ENCODE data around the gene WAS. TPM values are rescaled to one million over a fixed set of nuclear protein-coding genes. Genes with fewer than 3 reads are reported as not detected.

Gene WAS
- total and polyA plus RNA-seq, 2 of the 8 experiments (the other 6 are each of a cell fraction or from before 2014, with no cell fraction given): 0.63 to 0.65 TPM

DNA sequence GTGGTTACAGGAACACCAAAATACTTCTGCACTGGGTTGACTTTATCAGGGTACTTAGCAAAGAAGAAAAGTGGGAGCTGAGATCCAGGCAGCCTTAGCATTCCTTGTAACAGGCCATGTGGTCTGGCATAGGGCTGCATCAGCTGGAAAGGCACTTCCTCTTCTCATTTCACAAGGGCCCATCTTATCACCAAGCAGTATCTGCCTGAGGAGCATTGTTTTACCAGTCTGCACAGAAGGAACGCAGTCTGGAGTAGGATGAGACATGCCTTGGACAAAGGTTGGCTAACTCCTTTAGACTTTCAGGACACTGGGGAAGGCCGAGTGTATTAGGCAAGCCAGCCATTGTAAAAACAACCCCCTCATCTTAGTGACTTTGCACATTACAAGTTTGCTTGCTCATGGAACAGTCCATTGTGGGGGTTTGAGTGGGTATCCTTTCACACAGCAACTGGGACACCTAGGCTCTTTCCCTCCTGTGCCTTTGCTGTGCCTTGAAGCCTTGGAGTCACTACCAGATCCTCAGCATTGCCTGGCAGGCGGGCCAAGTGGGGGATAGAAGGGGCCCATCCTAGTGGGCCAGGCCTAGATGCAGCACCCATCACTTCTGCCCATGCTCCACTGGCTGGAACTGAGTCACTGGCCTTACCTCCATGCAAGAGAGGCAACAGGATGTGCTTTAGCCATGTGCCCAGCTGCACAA, 17.5 kb downstream of the WAS start (continued):
- TF ChIP-seq, protein P1, sequence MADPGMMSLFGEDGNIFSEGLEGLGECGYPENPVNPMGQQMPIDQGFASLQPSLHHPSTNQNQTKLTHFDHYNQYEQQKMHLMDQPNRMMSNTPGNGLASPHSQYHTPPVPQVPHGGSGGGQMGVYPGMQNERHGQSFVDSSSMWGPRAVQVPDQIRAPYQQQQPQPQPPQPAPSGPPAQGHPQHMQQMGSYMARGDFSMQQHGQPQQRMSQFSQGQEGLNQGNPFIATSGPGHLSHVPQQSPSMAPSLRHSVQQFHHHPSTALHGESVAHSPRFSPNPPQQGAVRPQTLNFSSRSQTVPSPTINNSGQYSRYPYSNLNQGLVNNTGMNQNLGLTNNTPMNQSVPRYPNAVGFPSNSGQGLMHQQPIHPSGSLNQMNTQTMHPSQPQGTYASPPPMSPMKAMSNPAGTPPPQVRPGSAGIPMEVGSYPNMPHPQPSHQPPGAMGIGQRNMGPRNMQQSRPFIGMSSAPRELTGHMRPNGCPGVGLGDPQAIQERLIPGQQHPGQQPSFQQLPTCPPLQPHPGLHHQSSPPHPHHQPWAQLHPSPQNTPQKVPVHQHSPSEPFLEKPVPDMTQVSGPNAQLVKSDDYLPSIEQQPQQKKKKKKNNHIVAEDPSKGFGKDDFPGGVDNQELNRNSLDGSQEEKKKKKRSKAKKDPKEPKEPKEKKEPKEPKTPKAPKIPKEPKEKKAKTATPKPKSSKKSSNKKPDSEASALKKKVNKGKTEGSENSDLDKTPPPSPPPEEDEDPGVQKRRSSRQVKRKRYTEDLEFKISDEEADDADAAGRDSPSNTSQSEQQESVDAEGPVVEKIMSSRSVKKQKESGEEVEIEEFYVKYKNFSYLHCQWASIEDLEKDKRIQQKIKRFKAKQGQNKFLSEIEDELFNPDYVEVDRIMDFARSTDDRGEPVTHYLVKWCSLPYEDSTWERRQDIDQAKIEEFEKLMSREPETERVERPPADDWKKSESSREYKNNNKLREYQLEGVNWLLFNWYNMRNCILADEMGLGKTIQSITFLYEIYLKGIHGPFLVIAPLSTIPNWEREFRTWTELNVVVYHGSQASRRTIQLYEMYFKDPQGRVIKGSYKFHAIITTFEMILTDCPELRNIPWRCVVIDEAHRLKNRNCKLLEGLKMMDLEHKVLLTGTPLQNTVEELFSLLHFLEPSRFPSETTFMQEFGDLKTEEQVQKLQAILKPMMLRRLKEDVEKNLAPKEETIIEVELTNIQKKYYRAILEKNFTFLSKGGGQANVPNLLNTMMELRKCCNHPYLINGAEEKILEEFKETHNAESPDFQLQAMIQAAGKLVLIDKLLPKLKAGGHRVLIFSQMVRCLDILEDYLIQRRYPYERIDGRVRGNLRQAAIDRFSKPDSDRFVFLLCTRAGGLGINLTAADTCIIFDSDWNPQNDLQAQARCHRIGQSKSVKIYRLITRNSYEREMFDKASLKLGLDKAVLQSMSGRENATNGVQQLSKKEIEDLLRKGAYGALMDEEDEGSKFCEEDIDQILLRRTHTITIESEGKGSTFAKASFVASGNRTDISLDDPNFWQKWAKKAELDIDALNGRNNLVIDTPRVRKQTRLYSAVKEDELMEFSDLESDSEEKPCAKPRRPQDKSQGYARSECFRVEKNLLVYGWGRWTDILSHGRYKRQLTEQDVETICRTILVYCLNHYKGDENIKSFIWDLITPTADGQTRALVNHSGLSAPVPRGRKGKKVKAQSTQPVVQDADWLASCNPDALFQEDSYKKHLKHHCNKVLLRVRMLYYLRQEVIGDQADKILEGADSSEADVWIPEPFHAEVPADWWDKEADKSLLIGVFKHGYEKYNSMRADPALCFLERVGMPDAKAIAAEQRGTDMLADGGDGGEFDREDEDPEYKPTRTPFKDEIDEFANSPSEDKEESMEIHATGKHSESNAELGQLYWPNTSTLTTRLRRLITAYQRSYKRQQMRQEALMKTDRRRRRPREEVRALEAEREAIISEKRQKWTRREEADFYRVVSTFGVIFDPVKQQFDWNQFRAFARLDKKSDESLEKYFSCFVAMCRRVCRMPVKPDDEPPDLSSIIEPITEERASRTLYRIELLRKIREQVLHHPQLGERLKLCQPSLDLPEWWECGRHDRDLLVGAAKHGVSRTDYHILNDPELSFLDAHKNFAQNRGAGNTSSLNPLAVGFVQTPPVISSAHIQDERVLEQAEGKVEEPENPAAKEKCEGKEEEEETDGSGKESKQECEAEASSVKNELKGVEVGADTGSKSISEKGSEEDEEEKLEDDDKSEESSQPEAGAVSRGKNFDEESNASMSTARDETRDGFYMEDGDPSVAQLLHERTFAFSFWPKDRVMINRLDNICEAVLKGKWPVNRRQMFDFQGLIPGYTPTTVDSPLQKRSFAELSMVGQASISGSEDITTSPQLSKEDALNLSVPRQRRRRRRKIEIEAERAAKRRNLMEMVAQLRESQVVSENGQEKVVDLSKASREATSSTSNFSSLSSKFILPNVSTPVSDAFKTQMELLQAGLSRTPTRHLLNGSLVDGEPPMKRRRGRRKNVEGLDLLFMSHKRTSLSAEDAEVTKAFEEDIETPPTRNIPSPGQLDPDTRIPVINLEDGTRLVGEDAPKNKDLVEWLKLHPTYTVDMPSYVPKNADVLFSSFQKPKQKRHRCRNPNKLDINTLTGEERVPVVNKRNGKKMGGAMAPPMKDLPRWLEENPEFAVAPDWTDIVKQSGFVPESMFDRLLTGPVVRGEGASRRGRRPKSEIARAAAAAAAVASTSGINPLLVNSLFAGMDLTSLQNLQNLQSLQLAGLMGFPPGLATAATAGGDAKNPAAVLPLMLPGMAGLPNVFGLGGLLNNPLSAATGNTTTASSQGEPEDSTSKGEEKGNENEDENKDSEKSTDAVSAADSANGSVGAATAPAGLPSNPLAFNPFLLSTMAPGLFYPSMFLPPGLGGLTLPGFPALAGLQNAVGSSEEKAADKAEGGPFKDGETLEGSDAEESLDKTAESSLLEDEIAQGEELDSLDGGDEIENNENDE (IDR thresholded peaks at IDR 0.05; ENCODE audit: insufficient replicate concordance, low read length): no peak
- TF ChIP-seq KDM5A (IDR thresholded peaks at IDR 0.05; ENCODE audit: low read length) (no peak), SP1 (IDR thresholded peaks at IDR 0.05; ENCODE audit: low read depth, low read length) (no peak)

Data from H1 (cell line).